ENCODE results near the gene CAV1.

DNA sequence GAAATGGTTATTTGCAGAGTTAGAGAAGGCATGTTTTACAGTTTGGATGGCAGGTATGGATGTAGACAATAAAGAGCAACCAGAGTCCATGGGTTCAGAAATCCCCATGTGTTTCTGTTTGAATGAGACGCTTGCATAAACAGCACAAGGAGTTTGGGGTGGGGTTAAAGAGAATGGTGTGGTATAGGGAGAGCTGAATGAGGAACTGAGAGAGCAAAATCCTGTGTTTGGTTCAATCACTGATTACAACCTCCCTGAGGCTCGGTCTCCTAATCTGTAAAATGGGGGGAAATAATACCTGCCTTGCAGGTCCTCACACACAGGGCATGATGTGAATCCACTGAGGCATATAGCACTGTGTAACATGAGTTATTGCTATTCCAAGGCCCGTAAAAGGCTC is 23.7 kb downstream of the CAV1 start:
- TF ChIP-seq FOXA1 (IDR thresholded peaks at IDR 0.05) = no peak
- TF ChIP-seq SP1 (IDR thresholded peaks at IDR 0.05) = no peak
- TF ChIP-seq ZNF384 (IDR thresholded peaks at IDR 0.05) = no peak
- TF ChIP-seq FOXK2 (IDR thresholded peaks at IDR 0.05) = no peak
- no peak for TF ChIP-seq ELF4 (IDR thresholded peaks at IDR 0.05)
- TF ChIP-seq SUZ12 (IDR thresholded peaks at IDR 0.05) = no peak
- no peak for TF ChIP-seq FOXM1 (IDR thresholded peaks at IDR 0.05; ENCODE audit: borderline replicate concordance)
- TF ChIP-seq TARDBP (IDR thresholded peaks at IDR 0.05) = no peak
- TF ChIP-seq L3MBTL2 (conservative IDR thresholded peaks at IDR 0.05) = no peak
- TF ChIP-seq BHLHE40 (IDR thresholded peaks at IDR 0.05; ENCODE audit: borderline replicate concordance) = no peak
- no peak for TF ChIP-seq ARNT (IDR thresholded peaks at IDR 0.05)
- TF ChIP-seq LEF1 (IDR thresholded peaks at IDR 0.05; ENCODE audit: borderline replicate concordance) = no peak
- TF ChIP-seq NFRKB (IDR thresholded peaks at IDR 0.05) = no peak

Measured in HEK293T (cell line).